ENCODE data around the gene MSRB3. TPM values are rescaled to one million over a fixed set of nuclear protein-coding genes. Genes with fewer than 3 reads are reported as not detected.
"Not testable (repeated sequence)": the region's sequence is repeated elsewhere in the genome, so short reads cannot be mapped to it uniquely, and the experiment has no call there.

MSRB3 gene
- total RNA-seq, 1 experiment from 2014 or later = 19.1 TPM

GRCh38 chr12:65483891-65484516 is 205.5 kb downstream of the MSRB3 start:
- not testable (repeated sequence) for H3K27ac ChIP-seq, H3K4me1 ChIP-seq, H3K4me3 ChIP-seq, H3K36me3 ChIP-seq, DNase-seq, H3K27me3 ChIP-seq
- peaks cover 17% of the 10 kb centered on the region for H3K9me3 ChIP-seq (replicated peaks)

- Histone ChIP-seq H3K27me3 (no peaks in the 10 kb centered on the region), H3K36me3 (no peaks in the 10 kb centered on the region), H3K4me3 (no peak overlapping the region), H3K4me1 (peaks cover 17% of the 10 kb centered on the region), H3K27ac (no peak overlapping the region), H3K9me3 (replicated peaks) (peaks cover 12% of the 10 kb centered on the region)
- no peak for DNase-seq
Measured at GRCh38 chr12:65488197-65488596, 209.7 kb downstream of the MSRB3 start.

GRCh38 chr12:65490250-65490649 is 211.8 kb downstream of the MSRB3 start:
- DNase-seq = peak; percentile 48 to 59
- H3K4me1 ChIP-seq = peaks cover 31% of the 10 kb centered on the region
- H3K36me3 ChIP-seq = no peaks in the 10 kb centered on the region
- peak overlapping the region; percentile 13; the same call in 1 of the 2 replicates for H3K27ac ChIP-seq
- H3K27me3 ChIP-seq = no peaks in the 10 kb centered on the region
- no peak overlapping the region for H3K4me3 ChIP-seq
- H3K9me3 ChIP-seq (replicated peaks) = no peaks in the 10 kb centered on the region; the same call in 1 of the 2 replicates

GRCh38 chr12:65492998-65493912 is 214.8 kb downstream of the MSRB3 start:
- Histone ChIP-seq H3K4me3 (no peak overlapping the region), H3K27me3 (no peaks in the 10 kb centered on the region), H3K4me1 (peaks cover 45% of the 10 kb centered on the region), H3K36me3 (no peaks in the 10 kb centered on the region), H3K27ac (no peak overlapping the region), H3K9me3 (replicated peaks) (no peaks in the 10 kb centered on the region; the same call in 1 of the 2 replicates)
- DNase-seq = no peak

- Histone ChIP-seq H3K4me1 (peaks cover 49% of the 10 kb centered on the region), H3K27me3 (no peaks in the 10 kb centered on the region), H3K4me3 (no peak overlapping the region), H3K27ac (no peak overlapping the region), H3K36me3 (no peaks in the 10 kb centered on the region), H3K9me3 (replicated peaks) (no peaks in the 10 kb centered on the region; the same call in 1 of the 2 replicates)
- DNase-seq = no peak
Measured at GRCh38 chr12:65493913-65494245, 215.4 kb downstream of the MSRB3 start.

- Histone ChIP-seq H3K27ac (no peak overlapping the region; the same call in 1 of the 2 replicates), H3K9me3 (replicated peaks) (no peaks in the 10 kb centered on the region), H3K36me3 (no peaks in the 10 kb centered on the region), H3K27me3 (no peaks in the 10 kb centered on the region), H3K4me1 (peaks cover 56% of the 10 kb centered on the region), H3K4me3 (no peak overlapping the region)
- DNase-seq = no peak
Measured at GRCh38 chr12:65494537-65494936, 216.1 kb downstream of the MSRB3 start.

GRCh38 chr12:65495233-65495632 is 216.8 kb downstream of the MSRB3 start:
- H3K27me3 ChIP-seq = no peaks in the 10 kb centered on the region
- no peaks in the 10 kb centered on the region for H3K9me3 ChIP-seq (replicated peaks)
- no peaks in the 10 kb centered on the region for H3K36me3 ChIP-seq
- peak overlapping the region; percentile 26 for H3K27ac ChIP-seq
- no peak overlapping the region for H3K4me3 ChIP-seq
- H3K4me1 ChIP-seq = peaks cover 57% of the 10 kb centered on the region
- DNase-seq = peak; percentile 37 to 42

- DNase-seq = no peak
- Histone ChIP-seq H3K27me3 (no peaks in the 10 kb centered on the region), H3K9me3 (replicated peaks) (no peaks in the 10 kb centered on the region), H3K4me1 (peaks cover 62% of the 10 kb centered on the region), H3K36me3 (no peaks in the 10 kb centered on the region), H3K27ac (no peak overlapping the region), H3K4me3 (no peak overlapping the region)
Measured at GRCh38 chr12:65496617-65497016, 218.1 kb downstream of the MSRB3 start.

GRCh38 chr12:65497660-65498059 is 219.2 kb downstream of the MSRB3 start:
- Histone ChIP-seq H3K27ac (no peak overlapping the region), H3K9me3 (replicated peaks) (no peaks in the 10 kb centered on the region), H3K4me1 (peaks cover 73% of the 10 kb centered on the region), H3K4me3 (no peak overlapping the region), H3K36me3 (no peaks in the 10 kb centered on the region), H3K27me3 (no peaks in the 10 kb centered on the region)
- no peak for DNase-seq

GRCh38 chr12:65499167-65499566 is 220.7 kb downstream of the MSRB3 start:
- Histone ChIP-seq H3K27me3 (no peaks in the 10 kb centered on the region), H3K36me3 (no peaks in the 10 kb centered on the region), H3K4me3 (no peak overlapping the region), H3K9me3 (replicated peaks) (no peaks in the 10 kb centered on the region), H3K27ac (peak overlapping the region; percentile 96), H3K4me1 (peaks cover 64% of the 10 kb centered on the region)
- DNase-seq = peak in 1 of 2 experiments; percentile 27

GRCh38 chr12:65500091-65500900 is 221.8 kb downstream of the MSRB3 start:
- Histone ChIP-seq H3K27me3 (no peaks in the 10 kb centered on the region), H3K4me3 (peak overlapping the region; percentile 41), H3K36me3 (no peaks in the 10 kb centered on the region), H3K27ac (peak overlapping the region; percentile 96), H3K9me3 (replicated peaks) (no peaks in the 10 kb centered on the region), H3K4me1 (peaks cover 53% of the 10 kb centered on the region)
- DNase-seq = peak; percentile 87 to 91

GRCh38 chr12:65501093-65501621 is 222.7 kb downstream of the MSRB3 start:
- Histone ChIP-seq H3K36me3 (no peaks in the 10 kb centered on the region), H3K9me3 (replicated peaks) (no peaks in the 10 kb centered on the region), H3K4me3 (peak overlapping the region; percentile 41), H3K27ac (peak overlapping the region; percentile 96), H3K4me1 (peaks cover 44% of the 10 kb centered on the region), H3K27me3 (no peaks in the 10 kb centered on the region)
- DNase-seq = peak; percentile 28 to 54

- H3K4me1 ChIP-seq = peaks cover 43% of the 10 kb centered on the region
- no peaks in the 10 kb centered on the region for H3K27me3 ChIP-seq
- no peaks in the 10 kb centered on the region for H3K36me3 ChIP-seq
- H3K27ac ChIP-seq = no peak overlapping the region
- no peaks in the 10 kb centered on the region for H3K9me3 ChIP-seq (replicated peaks)
- no peak overlapping the region for H3K4me3 ChIP-seq
- no peak for DNase-seq
Measured at GRCh38 chr12:65501935-65502334, 223.5 kb downstream of the MSRB3 start.

- no peak for DNase-seq
- H3K4me1 ChIP-seq = peaks cover 30% of the 10 kb centered on the region
- no peaks in the 10 kb centered on the region for H3K27me3 ChIP-seq
- H3K9me3 ChIP-seq (replicated peaks) = no peaks in the 10 kb centered on the region
- H3K36me3 ChIP-seq = no peaks in the 10 kb centered on the region
- no peak overlapping the region for H3K4me3 ChIP-seq
- H3K27ac ChIP-seq = no peak overlapping the region
Measured at GRCh38 chr12:65504417-65504816, 225.9 kb downstream of the MSRB3 start.

Data from SJCRH30 (cell line).